Measurements from ENCODE around the gene KCNIP4.

- TF ChIP-seq REST (IDR thresholded peaks at IDR 0.05; ENCODE audit: insufficient replicate concordance, low read depth): no peak
- no peak for TF ChIP-seq POLR2AphosphoS5 (IDR thresholded peaks at IDR 0.05; ENCODE audit: low read depth)
- TF ChIP-seq CTCF (IDR thresholded peaks at IDR 0.05; ENCODE audit: insufficient read depth, low read length): no peak
- TF ChIP-seq GABPA (IDR thresholded peaks at IDR 0.05; ENCODE audit: low read depth): no peak
- no peak for TF ChIP-seq SPI1 (IDR thresholded peaks at IDR 0.05; ENCODE audit: borderline replicate concordance, low read depth)
These were observed 394.1 kb downstream of the KCNIP4 start for GRCh38 chr4:21554500-21554899.

Data from HL-60 (cell line).